ENCODE results near the gene CLNK. TPM values are rescaled to one million over a fixed set of nuclear protein-coding genes. Genes with fewer than 3 reads are reported as not detected.

Gene CLNK
- total and polyA plus RNA-seq, 2 donors from 2014 or later: 2.8 to 4.8 TPM

GRCh38 chr4:10509733-10510132 is 174.8 kb downstream of the CLNK start:
- no peak overlapping the region for H3K27ac ChIP-seq (ENCODE audit: low read depth in 2 of 2, low read length in 2 of 2)
- TF ChIP-seq, protein P1, sequence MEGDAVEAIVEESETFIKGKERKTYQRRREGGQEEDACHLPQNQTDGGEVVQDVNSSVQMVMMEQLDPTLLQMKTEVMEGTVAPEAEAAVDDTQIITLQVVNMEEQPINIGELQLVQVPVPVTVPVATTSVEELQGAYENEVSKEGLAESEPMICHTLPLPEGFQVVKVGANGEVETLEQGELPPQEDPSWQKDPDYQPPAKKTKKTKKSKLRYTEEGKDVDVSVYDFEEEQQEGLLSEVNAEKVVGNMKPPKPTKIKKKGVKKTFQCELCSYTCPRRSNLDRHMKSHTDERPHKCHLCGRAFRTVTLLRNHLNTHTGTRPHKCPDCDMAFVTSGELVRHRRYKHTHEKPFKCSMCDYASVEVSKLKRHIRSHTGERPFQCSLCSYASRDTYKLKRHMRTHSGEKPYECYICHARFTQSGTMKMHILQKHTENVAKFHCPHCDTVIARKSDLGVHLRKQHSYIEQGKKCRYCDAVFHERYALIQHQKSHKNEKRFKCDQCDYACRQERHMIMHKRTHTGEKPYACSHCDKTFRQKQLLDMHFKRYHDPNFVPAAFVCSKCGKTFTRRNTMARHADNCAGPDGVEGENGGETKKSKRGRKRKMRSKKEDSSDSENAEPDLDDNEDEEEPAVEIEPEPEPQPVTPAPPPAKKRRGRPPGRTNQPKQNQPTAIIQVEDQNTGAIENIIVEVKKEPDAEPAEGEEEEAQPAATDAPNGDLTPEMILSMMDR (IDR thresholded peaks at IDR 0.05; ENCODE audit: borderline replicate concordance, extremely low read depth, insufficient read depth): no peak
- DNase-seq (no peak), FAIRE-seq (no peak)
- H3K4me1 ChIP-seq (ENCODE audit: control insufficient read depth in 2 of 3, insufficient read depth in 2 of 3, low read depth in 1 of 3, low read length in 3 of 3): no peaks in the 10 kb centered on the region
- H3K27me3 ChIP-seq (ENCODE audit: control insufficient read depth, insufficient read depth, low read length): no peaks in the 10 kb centered on the region
- no peaks in the 10 kb centered on the region for H3K36me3 ChIP-seq (ENCODE audit: control insufficient read depth in 2 of 3, insufficient read depth in 3 of 3, low read length in 3 of 3)
- intact Hi-C loops (cut with DNase I): no loop called here
- no peaks in the 10 kb centered on the region for H3K9me3 ChIP-seq (ENCODE audit: control insufficient read depth in 2 of 3, insufficient read depth in 1 of 3, low read length in 3 of 3)
- H3K4me3 ChIP-seq (ENCODE audit: low read length in 3 of 3): no peak overlapping the region
- no peak overlapping the region for H3K9ac ChIP-seq (ENCODE audit: low read length in 3 of 3)

GRCh38 chr4:10506077-10506476 is 178.5 kb downstream of the CLNK start:
- TF ChIP-seq, protein P1 (IDR thresholded peaks at IDR 0.05; ENCODE audit: borderline replicate concordance, extremely low read depth, insufficient read depth): no peak
- no peaks in the 10 kb centered on the region for H3K36me3 ChIP-seq (ENCODE audit: control insufficient read depth in 2 of 3, insufficient read depth in 3 of 3, low read length in 3 of 3)
- no peak overlapping the region for H3K9ac ChIP-seq (ENCODE audit: low read length in 3 of 3)
- H3K4me1 ChIP-seq (ENCODE audit: control insufficient read depth in 2 of 3, insufficient read depth in 2 of 3, low read depth in 1 of 3, low read length in 3 of 3): no peaks in the 10 kb centered on the region
- intact Hi-C loops (cut with DNase I): no loop called here
- H3K27ac ChIP-seq (ENCODE audit: low read depth in 2 of 2, low read length in 2 of 2): no peak overlapping the region
- no peak overlapping the region for H3K4me3 ChIP-seq (ENCODE audit: low read length in 3 of 3)
- FAIRE-seq: no peak
- H3K9me3 ChIP-seq (ENCODE audit: control insufficient read depth in 2 of 3, insufficient read depth in 1 of 3, low read length in 3 of 3): no peaks in the 10 kb centered on the region
- DNase-seq: no peak
- no peaks in the 10 kb centered on the region for H3K27me3 ChIP-seq (ENCODE audit: control insufficient read depth, insufficient read depth, low read length)

DNA sequence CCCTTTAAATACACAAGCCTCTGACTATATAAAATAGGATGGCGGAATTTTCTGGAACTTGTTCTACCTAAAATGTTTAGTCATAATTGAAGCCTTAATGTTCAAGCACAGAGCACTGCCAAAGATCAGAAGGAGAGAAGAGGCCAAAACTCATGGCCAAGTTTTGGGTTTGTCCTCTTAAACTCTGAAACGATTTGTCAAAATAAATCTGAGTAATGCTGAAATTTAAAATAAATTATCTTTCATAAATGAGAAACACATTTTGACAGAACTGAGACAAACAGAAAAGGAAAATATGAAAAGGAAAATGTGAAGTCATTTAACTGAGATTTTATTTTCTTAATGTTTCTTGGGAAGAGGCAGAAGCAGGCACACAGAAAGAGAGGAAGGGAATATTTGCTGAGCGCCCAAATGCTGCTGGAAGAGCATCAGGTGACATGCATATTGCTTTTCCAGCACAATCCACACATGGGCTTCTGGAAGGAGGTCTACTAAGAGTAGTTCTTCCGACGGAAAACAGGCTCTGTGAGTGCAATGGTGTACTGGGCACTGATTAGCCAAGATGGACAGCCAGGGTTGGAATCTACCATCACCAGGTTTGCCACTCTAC is 179.9 kb downstream of the CLNK start:
- FAIRE-seq: no peak

More for the DNA sequence above, 179.9 kb downstream of the CLNK start:
- no peak overlapping the region for H3K4me3 ChIP-seq (ENCODE audit: low read length in 3 of 3)
- no peaks in the 10 kb centered on the region for H3K36me3 ChIP-seq (ENCODE audit: control insufficient read depth in 2 of 3, insufficient read depth in 3 of 3, low read length in 3 of 3)
- H3K4me1 ChIP-seq (ENCODE audit: control insufficient read depth in 2 of 3, insufficient read depth in 2 of 3, low read depth in 1 of 3, low read length in 3 of 3): no peaks in the 10 kb centered on the region
- TF ChIP-seq, protein P1 (IDR thresholded peaks at IDR 0.05; ENCODE audit: borderline replicate concordance, extremely low read depth, insufficient read depth): no peak
- H3K9ac ChIP-seq (ENCODE audit: low read length in 3 of 3): no peak overlapping the region
- no peaks in the 10 kb centered on the region for H3K9me3 ChIP-seq (ENCODE audit: control insufficient read depth in 2 of 3, insufficient read depth in 1 of 3, low read length in 3 of 3)
- intact Hi-C loops (cut with DNase I): no loop called here
- H3K27me3 ChIP-seq (ENCODE audit: control insufficient read depth, insufficient read depth, low read length): no peaks in the 10 kb centered on the region
- DNase-seq: no peak
- no peak overlapping the region for H3K27ac ChIP-seq (ENCODE audit: low read depth in 2 of 2, low read length in 2 of 2)
